Epithelial cell of esophagus (primary cell): ENCODE measurements around the gene PRSS50.

Experiments
- DNase-seq: peaks from one replicate; pipeline ENCODE4 v3.0.0; 2010; ENCODE audit warnings: low read depth
- H3K4me3 ChIP-seq: 2 replicates; pipeline ENCODE4 v1.5.1; 2011; ENCODE audit warnings: mild to moderate bottlenecking, low read length, control low read depth
- CTCF ChIP-seq: IDR thresholded peaks from 2 replicates; pipeline ENCODE4 v1.5.1; 2011; ENCODE audit warnings: low read depth, mild to moderate bottlenecking, low read length, control low read depth, inconsistent platforms; ENCODE audit not compliant: insufficient read depth; ENCODE audit errors: missing control alignments

Gene PRSS50

GRCh38 chr3:46695962-46696894, 21.4 kb downstream of the PRSS50 start:
- TF ChIP-seq CTCF: no peak
- peak; percentile 80 for DNase-seq

GRCh38 chr3:46695177-46695961, 22.3 kb downstream of the PRSS50 start:
- DNase-seq: peak; percentile 64
- peak; percentile 49 for TF ChIP-seq CTCF
- no peak overlapping the region for H3K4me3 ChIP-seq

More at GRCh38 chr3:46695962-46696894, 21.4 kb downstream of the PRSS50 start:
- no peak overlapping the region for H3K4me3 ChIP-seq

DNA sequence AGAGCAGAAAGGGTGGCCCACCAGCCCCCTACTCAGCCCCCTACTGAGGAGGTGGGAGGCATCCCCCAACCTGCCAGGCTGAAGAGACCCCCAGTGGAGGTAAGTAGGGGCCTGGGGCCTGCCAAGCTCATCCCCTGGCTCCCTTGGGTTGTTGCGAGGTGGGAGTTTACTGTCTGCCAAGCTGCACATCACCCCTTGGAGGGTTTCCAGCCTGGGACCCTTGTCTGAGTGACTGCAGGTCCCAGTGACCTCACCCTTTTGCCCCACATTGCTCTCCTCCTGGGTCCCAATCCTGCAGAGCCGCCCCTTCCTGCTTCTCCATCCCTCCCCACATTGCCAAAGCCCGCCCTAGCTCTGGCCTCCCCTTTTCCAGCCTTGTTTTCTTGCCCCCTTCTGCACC, 23.1 kb downstream of the PRSS50 start:
- H3K4me3 ChIP-seq: no peak overlapping the region
- DNase-seq: no peak
- TF ChIP-seq CTCF: no peak

DNA sequence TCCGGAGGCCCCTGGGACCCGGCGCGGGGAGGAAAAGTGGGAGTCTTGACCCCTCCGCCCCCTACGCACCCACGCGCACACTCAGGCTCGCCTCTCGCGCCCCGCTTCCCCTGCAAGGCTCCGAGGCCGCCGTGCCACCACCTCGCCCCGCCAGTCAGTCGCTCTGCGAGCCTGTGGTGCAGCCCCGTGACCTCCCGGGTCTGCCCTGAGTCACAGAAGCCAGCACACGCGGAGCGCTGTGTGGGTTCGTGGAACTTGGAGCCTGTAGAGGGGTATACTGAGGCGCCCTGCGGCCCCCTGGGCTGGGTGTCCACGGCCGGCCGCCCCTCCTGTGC, 23.8 kb downstream of the PRSS50 start:
- TF ChIP-seq CTCF: no peak
- peak overlapping the region; percentile 16 for H3K4me3 ChIP-seq
- no peak for DNase-seq

- DNase-seq: peak; percentile 82
Measured at GRCh38 chr3:46693038-46693891, 24.4 kb downstream of the PRSS50 start, which contains the start of gene ALS2CL. Gene ALS2CL, minus strand, starts transcription at chr3:46693679. Its CDS starts 4,239 bp downstream, at chr3:46689440.

More at GRCh38 chr3:46693038-46693891, 24.4 kb downstream of the PRSS50 start, which contains the start of gene ALS2CL:
- H3K4me3 ChIP-seq: peak within 1 kb of the TSS; percentile 96
- no peak for TF ChIP-seq CTCF
